ENCODE results near the gene MAFG. TPM values are rescaled to one million over a fixed set of nuclear protein-coding genes. Genes with fewer than 3 reads are reported as not detected.

MAFG gene
- total and polyA plus RNA-seq, 2 experiments from 2014 or later: 17.2 to 33.4 TPM

DNA sequence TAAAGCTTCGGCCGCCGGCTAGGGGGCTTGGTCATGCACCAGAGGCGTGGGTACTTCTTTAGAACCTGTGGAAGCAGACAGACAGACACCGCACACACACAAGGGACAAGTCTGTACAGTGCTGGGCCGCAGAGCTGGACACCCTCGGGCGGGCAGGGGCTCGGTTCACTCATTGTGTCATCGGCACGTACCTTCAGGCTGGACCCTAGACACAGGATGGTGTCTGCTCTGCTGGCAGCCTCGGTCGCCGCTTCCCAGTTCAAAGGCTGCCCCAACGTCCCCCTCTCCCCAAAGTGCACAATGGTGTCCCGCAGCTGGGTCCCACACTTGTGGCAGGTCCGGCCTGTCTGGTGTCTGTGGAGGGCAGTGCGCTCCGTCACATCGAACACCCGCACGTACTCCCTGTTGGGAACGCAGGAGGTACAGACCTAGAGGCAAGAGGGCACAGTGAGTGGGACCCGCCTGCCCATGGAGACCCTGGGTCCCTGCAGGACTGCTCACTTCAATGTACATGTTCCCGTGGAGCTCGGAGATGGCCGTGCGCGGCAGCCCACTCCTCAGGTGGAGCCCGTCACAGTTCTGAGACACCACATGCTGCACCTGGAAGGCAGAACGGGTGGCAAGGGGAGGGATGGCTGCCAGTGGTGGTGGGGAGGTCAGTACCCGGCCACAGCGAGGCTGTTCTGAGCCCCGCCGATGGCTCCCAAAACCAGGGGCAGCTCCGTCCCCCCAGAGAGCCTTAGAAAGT lies 13.3 kb downstream of the MAFG start (continued):
- TF ChIP-seq REST (IDR thresholded peaks at IDR 0.05; ENCODE audit: unreplicated experiment): no peak
- TF ChIP-seq CTCF (conservative IDR thresholded peaks at IDR 0.05; ENCODE audit: low read depth in 2 of 2): no peak
- TF ChIP-seq JUNB (IDR thresholded peaks at IDR 0.05; ENCODE audit: unreplicated experiment): no peak

DNA sequence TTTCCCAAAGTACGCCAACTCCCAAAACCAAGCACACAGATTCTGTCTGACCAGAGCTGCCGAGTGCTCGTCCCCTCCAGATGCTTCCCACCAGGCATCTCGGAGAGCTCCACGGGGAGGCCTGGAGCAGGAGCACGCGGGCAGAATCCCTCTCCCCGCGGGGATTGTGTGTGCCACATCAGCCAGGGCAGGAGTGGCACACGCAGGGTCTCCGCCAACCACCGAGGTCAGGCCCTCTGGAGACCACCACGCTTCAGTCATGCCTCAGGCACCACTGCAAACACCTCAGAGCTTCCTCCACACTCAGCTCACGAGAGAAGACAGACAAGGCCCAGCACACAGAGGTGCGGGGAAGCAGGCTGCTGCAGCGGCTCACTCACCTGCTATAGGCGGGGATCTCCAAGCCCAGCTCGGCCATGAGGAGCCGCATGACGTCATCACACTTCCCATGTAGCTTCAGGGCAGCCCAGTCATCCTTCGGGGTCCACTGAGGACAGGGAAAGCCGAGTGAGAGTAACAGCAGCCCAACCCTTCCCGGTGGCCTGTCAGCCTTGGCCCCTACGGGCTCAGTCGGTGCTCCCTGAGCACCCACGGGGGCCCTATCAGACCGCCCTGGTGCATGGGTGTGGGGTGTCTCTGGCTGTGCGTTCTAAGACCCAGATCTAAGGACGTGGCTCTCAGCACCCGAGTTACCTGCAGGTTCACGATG lies 14.0 kb downstream of the MAFG start:
- H3K4me3 Mint-ChIP-seq: no peak overlapping the region; the same call in 2 of the 3 replicates
- ATAC-seq: no peak
- H3K9me2 ChIP-seq (ENCODE audit: insufficient read depth): no peaks in the 10 kb centered on the region
- H3K4me1 ChIP-seq (ENCODE audit: insufficient read depth): peaks cover 17% of the 10 kb centered on the region
- H3K27me3 ChIP-seq (ENCODE audit: insufficient read depth): no peaks in the 10 kb centered on the region
- H4K20me1 ChIP-seq (replicated peaks; ENCODE audit: insufficient read depth): peaks cover 9% of the 10 kb centered on the region
- H3K79me2 ChIP-seq (replicated peaks; ENCODE audit: insufficient read depth): peaks cover 19% of the 10 kb centered on the region
- H3K27me3 Mint-ChIP-seq (ENCODE audit: insufficient read depth, low read depth, poor library complexity): peaks cover 28% of the 10 kb centered on the region
- no peak overlapping the region for H3K27ac Mint-ChIP-seq
- no peak overlapping the region for H3K4me3 ChIP-seq
- no peaks in the 10 kb centered on the region for H3K36me3 ChIP-seq (ENCODE audit: insufficient read depth)
- no peak for DNase-seq (ENCODE audit: low spot score)
- H3K36me3 Mint-ChIP-seq (ENCODE audit: low read depth): peaks cover 39% of the 10 kb centered on the region
- no peaks in the 10 kb centered on the region for H3K9me3 Mint-ChIP-seq
- no peak overlapping the region for H3K4me2 ChIP-seq
- peaks cover 13% of the 10 kb centered on the region for H3K4me1 Mint-ChIP-seq
- H3F3A ChIP-seq (replicated peaks; ENCODE audit: low read depth): peaks cover 41% of the 10 kb centered on the region
- H2AFZ ChIP-seq: no peak overlapping the region
- H3K27ac ChIP-seq (ENCODE audit: low read depth): no peak overlapping the region
- TF ChIP-seq REST (IDR thresholded peaks at IDR 0.05; ENCODE audit: unreplicated experiment): no peak
- no peak for TF ChIP-seq POLR2AphosphoS5 (IDR thresholded peaks at IDR 0.05; ENCODE audit: low read depth)
- no peak for TF ChIP-seq JUNB (IDR thresholded peaks at IDR 0.05; ENCODE audit: unreplicated experiment)
- TF ChIP-seq NANOG (IDR thresholded peaks at IDR 0.05; ENCODE audit: borderline replicate concordance): no peak
- TF ChIP-seq EZH2phosphoT487 (IDR thresholded peaks at IDR 0.05; ENCODE audit: unreplicated experiment): no peak
- no peak for TF ChIP-seq ZNF331 (CRISPR knock-in tag; IDR thresholded peaks at IDR 0.05; ENCODE audit: low read depth)
- TF ChIP-seq, protein P1, sequence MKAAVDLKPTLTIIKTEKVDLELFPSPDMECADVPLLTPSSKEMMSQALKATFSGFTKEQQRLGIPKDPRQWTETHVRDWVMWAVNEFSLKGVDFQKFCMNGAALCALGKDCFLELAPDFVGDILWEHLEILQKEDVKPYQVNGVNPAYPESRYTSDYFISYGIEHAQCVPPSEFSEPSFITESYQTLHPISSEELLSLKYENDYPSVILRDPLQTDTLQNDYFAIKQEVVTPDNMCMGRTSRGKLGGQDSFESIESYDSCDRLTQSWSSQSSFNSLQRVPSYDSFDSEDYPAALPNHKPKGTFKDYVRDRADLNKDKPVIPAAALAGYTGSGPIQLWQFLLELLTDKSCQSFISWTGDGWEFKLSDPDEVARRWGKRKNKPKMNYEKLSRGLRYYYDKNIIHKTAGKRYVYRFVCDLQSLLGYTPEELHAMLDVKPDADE (IDR thresholded peaks at IDR 0.05): no peak
- TF ChIP-seq CTCF (conservative IDR thresholded peaks at IDR 0.05; ENCODE audit: low read depth in 2 of 2): no peak
